Measurements from ENCODE around the gene TAAR6. TPM values are rescaled to one million over a fixed set of nuclear protein-coding genes. Genes with fewer than 3 reads are reported as not detected.

TAAR6 gene
- total and polyA plus RNA-seq, 2 donors (not counting 3 experiments of a cell fraction or from before 2014, with no cell fraction given): not detected

- H3K9me3 ChIP-seq (replicated peaks; ENCODE audit: control insufficient read depth, insufficient read depth, low read length): no peaks in the 10 kb centered on the region
These were observed 17.3 kb downstream of the TAAR6 start for GRCh38 chr6:132587424-132587823.

More at GRCh38 chr6:132587424-132587823, 17.3 kb downstream of the TAAR6 start:
- H3K79me2 ChIP-seq (ENCODE audit: control insufficient read depth, insufficient read depth, low read length): no peaks in the 10 kb centered on the region
- no peak overlapping the region for H3K9ac ChIP-seq (replicated peaks; ENCODE audit: extremely low read depth, insufficient read depth, low read length)
- TF ChIP-seq EZH2 (IDR thresholded peaks at IDR 0.05; ENCODE audit: borderline replicate concordance, low read depth, low read length, severe bottlenecking) (no peak), JUN (IDR thresholded peaks at IDR 0.05; ENCODE audit: borderline replicate concordance, insufficient read depth, insufficient read length, low read depth) (no peak), CTCF (IDR thresholded peaks at IDR 0.05; ENCODE audit: extremely low read depth in 1 of 2, insufficient read depth in 1 of 2, low read depth in 1 of 2, low read length in 2 of 2) (no peak), MYC (IDR thresholded peaks at IDR 0.05; ENCODE audit: low read depth, low read length) (no peak), FOS (IDR thresholded peaks at IDR 0.05; ENCODE audit: borderline replicate concordance, insufficient read depth, low read length) (no peak), POLR2A (IDR thresholded peaks at IDR 0.05; ENCODE audit: low read depth, low read length) (no peak), GATA2 (IDR thresholded peaks at IDR 0.05; ENCODE audit: insufficient read depth, insufficient read length, low read depth, low read length) (no peak), MAX (IDR thresholded peaks at IDR 0.05; ENCODE audit: insufficient read depth, insufficient read length) (no peak), POLR2AphosphoS5 (IDR thresholded peaks at IDR 0.05; ENCODE audit: insufficient read depth, low read depth, low read length) (no peak)
- H3K36me3 ChIP-seq (ENCODE audit: control insufficient read depth in 2 of 2, extremely low read depth in 1 of 2, insufficient read depth in 2 of 2, low read length in 2 of 2): no peaks in the 10 kb centered on the region
- no peak for DNase-seq (ENCODE audit: low read depth, low spot score)
- H2AFZ ChIP-seq (ENCODE audit: low read depth, low read length): no peak overlapping the region
- no peaks in the 10 kb centered on the region for H4K20me1 ChIP-seq (replicated peaks; ENCODE audit: control insufficient read depth, extremely low read depth, insufficient read depth, low read length)
- H3K27me3 ChIP-seq (ENCODE audit: control insufficient read depth in 2 of 2, insufficient read depth in 2 of 2, low read length in 2 of 2): peaks cover 0 to 5% of the 10 kb centered on the region in 2 experiments
- no peak overlapping the region for H3K4me2 ChIP-seq (ENCODE audit: insufficient read depth, low read length)
- FAIRE-seq: no peak
- dilution Hi-C loops (cut with MboI; ENCODE audit: extremely low pct_ligation_motif_present, low sequenced_read_pairs) (no loop called here), intact Hi-C loops (cut with micrococcal nuclease) (no loop called here)
- no peaks in the 10 kb centered on the region for H3K9me1 ChIP-seq (replicated peaks; ENCODE audit: control insufficient read depth, extremely low read depth, insufficient read depth, low read length)
- BruUV-seq (replicated peaks): no TSS peak
- H3K4me1 ChIP-seq (ENCODE audit: control insufficient read depth, extremely low read depth, insufficient read depth, low read length): no peaks in the 10 kb centered on the region
- no peak overlapping the region for H3K4me3 ChIP-seq (replicated peaks in 1 of 3; ENCODE audit: insufficient read depth in 1 of 3, low read depth in 1 of 3, low read length in 3 of 3)
- CTCF ChIA-PET: no interaction called here
- POLR2A ChIA-PET: no interaction called here
- H3K27ac ChIP-seq (ENCODE audit: insufficient read depth, low read depth, low read length): no peak overlapping the region
